Fibroblast of lung (primary cell): ENCODE results near the gene RETREG2. TPM values are rescaled to one million over a fixed set of nuclear protein-coding genes. Genes with fewer than 3 reads are reported as not detected.
"Not testable (repeated sequence)": the region's sequence is repeated elsewhere in the genome, so short reads cannot be mapped to it uniquely, and the experiment has no call there.

Source experiments
- DNase-seq, 2 donors: peaks; one replicate each; pipeline versions ENCODE4 v3.0.0 to v3.0.0-alpha.2; 2010; ENCODE audit warnings: low read depth in 2 of 2
- H2AFZ ChIP-seq: 2 replicates; pipeline ENCODE4 v1.5.1; 2012; ENCODE audit warnings: low read length, control low read depth, inconsistent platforms
- H3K27ac ChIP-seq: 2 replicates; pipeline ENCODE4 v1.5.1; 2011; ENCODE audit warnings: low read length, control low read depth; ENCODE audit not compliant: insufficient read depth
- H3K27me3 ChIP-seq: 2 replicates; pipeline ENCODE4 v1.5.1; 2011; ENCODE audit warnings: mild to moderate bottlenecking, low read length; ENCODE audit not compliant: control insufficient read depth, insufficient read depth
- H3K36me3 ChIP-seq: 2 replicates; pipeline ENCODE4 v1.5.1; 2011; ENCODE audit warnings: low read length; ENCODE audit not compliant: control insufficient read depth, insufficient read depth
- H3K4me1 ChIP-seq: 2 replicates; pipeline ENCODE4 v1.5.1; 2011; ENCODE audit warnings: low read length; ENCODE audit not compliant: control insufficient read depth, insufficient read depth; ENCODE audit errors: extremely low read depth
- H3K4me2 ChIP-seq: 2 replicates; pipeline ENCODE4 v1.5.1; 2011; ENCODE audit warnings: low read length, control low read depth; ENCODE audit not compliant: insufficient read depth; ENCODE audit errors: extremely low read depth
- H3K4me3 ChIP-seq, 4 experiments: fragments of 200-600 bp in 1 of 4; sonication (generic) in 1 of 4; replicated peaks in 1 of 4; 2 replicates each; pipeline ENCODE4 v1.5.1; 2011 to 2016; ENCODE audit warnings: low read length in 4 of 4, low read depth in 3 of 4, mild to moderate bottlenecking in 3 of 4, control low read depth in 2 of 4, inconsistent platforms in 1 of 4, mixed read lengths in 1 of 4; ENCODE audit not compliant: insufficient read depth in 1 of 4; ENCODE audit errors: control extremely low read depth in 1 of 4
- H3K79me2 ChIP-seq: 2 replicates; pipeline ENCODE4 v1.5.1; 2012; ENCODE audit warnings: mild to moderate bottlenecking, low read length, inconsistent platforms; ENCODE audit not compliant: control insufficient read depth, insufficient read depth
- H3K9ac ChIP-seq: 2 replicates; pipeline ENCODE4 v1.5.1; 2011; ENCODE audit warnings: mild to moderate bottlenecking, low read length, control low read depth; ENCODE audit not compliant: insufficient read depth
- H3K9me3 ChIP-seq: 2 replicates; pipeline ENCODE4 v1.5.1; 2012; ENCODE audit warnings: low read depth, low read length; ENCODE audit not compliant: control insufficient read depth, insufficient read depth
- H4K20me1 ChIP-seq: 2 replicates; pipeline ENCODE4 v1.5.1; 2011; ENCODE audit warnings: low read length; ENCODE audit not compliant: control insufficient read depth, insufficient read depth; ENCODE audit errors: extremely low read depth
- EZH2 ChIP-seq: IDR thresholded peaks from 2 replicates; pipeline ENCODE4 v1.5.1; 2012; ENCODE audit warnings: low read length, control low read depth, mild to moderate bottlenecking; ENCODE audit errors: missing control alignments
- polyA plus RNA-seq, 2 donors: library from polyadenylated mRNA; depleted of rRNA in 1 of 2; stranded (reverse) in 1 of 2; unstranded in 1 of 2; fragments of >200 nt; gene quantifications; 2 replicates each; pipeline ENCODE4 v1.2.1, GENCODE V29; 2011 to 2012; ENCODE audit warnings: missing spikeins in 1 of 2
- total RNA-seq: library from RNA; depleted of rRNA; stranded (reverse); fragments of >200 nt; gene quantifications from 2 replicates; pipeline ENCODE4 v1.2.1, GENCODE V29; 2014
- TF ChIP-seq, protein P1 (sequence below), 2 donors: IDR thresholded peaks in 1 of 2; conservative IDR thresholded peaks in 1 of 2; 1 replicate in 1 of 2; 2 replicates in 1 of 2; pipeline ENCODE4 v1.5.1; 2011 to 2012; ENCODE audit warnings: low read length in 2 of 2, control low read depth in 1 of 2, inconsistent platforms in 1 of 2, low read depth in 1 of 2, mild to moderate bottlenecking in 1 of 2

Gene RETREG2
- total and polyA plus RNA-seq, 2 donors (not counting 1 experiment from before 2014, with no cell fraction given) = 64.6 to 88.7 TPM

DNA sequence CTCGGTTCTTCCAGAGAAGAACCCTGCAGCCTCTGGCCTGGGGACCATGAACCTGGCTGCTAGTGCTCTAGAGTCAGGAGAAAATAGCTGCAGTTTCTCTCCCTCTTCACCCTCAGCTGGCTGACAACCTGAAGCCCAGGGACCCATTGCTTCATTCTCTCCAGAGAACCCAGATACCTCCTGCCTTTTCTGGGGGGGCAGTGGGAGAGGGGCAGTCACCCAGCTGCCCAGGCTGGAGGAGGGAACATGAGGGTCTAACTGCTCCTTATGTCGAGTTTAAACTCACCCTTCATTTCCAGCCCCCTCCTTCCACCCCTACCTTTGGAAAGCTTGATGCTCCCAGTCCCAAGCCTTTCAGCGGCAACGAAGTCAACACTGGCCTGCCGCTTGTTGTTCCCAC, 20.9 kb downstream of the RETREG2 start:
- Histone ChIP-seq H3K27me3 (peaks cover 7% of the 10 kb centered on the region), H2AFZ (no peak overlapping the region), H4K20me1 (no peaks in the 10 kb centered on the region), H3K9ac (no peak overlapping the region), H3K4me1 (no peaks in the 10 kb centered on the region), H3K4me2 (no peak overlapping the region), H3K9me3 (no peaks in the 10 kb centered on the region), H3K4me3 (no peak overlapping the region), H3K27ac (no peak overlapping the region), H3K79me2 (no peaks in the 10 kb centered on the region), H3K36me3 (no peaks in the 10 kb centered on the region)
- no peak for TF ChIP-seq EZH2
- TF ChIP-seq, protein P1, sequence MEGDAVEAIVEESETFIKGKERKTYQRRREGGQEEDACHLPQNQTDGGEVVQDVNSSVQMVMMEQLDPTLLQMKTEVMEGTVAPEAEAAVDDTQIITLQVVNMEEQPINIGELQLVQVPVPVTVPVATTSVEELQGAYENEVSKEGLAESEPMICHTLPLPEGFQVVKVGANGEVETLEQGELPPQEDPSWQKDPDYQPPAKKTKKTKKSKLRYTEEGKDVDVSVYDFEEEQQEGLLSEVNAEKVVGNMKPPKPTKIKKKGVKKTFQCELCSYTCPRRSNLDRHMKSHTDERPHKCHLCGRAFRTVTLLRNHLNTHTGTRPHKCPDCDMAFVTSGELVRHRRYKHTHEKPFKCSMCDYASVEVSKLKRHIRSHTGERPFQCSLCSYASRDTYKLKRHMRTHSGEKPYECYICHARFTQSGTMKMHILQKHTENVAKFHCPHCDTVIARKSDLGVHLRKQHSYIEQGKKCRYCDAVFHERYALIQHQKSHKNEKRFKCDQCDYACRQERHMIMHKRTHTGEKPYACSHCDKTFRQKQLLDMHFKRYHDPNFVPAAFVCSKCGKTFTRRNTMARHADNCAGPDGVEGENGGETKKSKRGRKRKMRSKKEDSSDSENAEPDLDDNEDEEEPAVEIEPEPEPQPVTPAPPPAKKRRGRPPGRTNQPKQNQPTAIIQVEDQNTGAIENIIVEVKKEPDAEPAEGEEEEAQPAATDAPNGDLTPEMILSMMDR (conservative IDR thresholded peaks at IDR 0.05 in 1 of 2, IDR thresholded peaks at IDR 0.05 in 1 of 2; ENCODE audit: low read depth in 1 of 2, low read length in 2 of 2) = no peak
- no peak for DNase-seq

DNA sequence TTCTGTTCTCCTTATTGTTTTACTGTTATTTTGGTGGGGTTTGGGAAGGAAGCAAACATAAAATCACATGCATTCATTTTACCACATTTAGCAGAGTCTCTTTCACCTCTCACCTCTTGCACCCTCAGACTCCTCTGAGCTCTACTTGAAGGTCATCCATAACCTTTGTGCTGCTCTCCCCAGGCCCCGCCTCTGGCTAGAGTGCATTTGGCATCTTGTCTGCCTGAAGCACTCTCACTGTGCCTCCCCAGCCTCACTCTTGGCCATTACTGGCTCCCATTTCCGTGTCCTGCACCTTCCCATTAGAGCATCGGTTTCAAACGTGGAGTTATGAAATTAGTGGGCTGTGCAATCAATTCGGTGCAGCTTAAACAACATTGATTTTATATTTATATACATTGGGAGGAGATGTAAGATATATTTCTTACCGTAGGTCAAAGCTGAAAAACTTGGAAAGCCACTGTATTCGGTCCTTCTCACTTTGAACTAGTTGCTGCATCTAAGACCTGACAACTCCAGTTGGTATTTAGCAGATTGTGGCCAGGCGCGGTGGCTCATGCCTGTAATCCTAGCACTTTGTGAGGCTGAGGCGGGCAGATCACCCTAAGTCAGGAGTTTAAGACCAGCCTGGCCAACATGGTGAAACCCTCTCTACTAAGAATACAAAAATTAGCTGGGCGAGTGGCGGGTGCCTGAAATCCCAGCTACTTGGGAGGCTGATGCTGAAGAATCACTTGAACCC, 21.6 kb downstream of the RETREG2 start:
- no peak overlapping the region for H3K27ac ChIP-seq
- TF ChIP-seq, protein P1 (conservative IDR thresholded peaks at IDR 0.05 in 1 of 2, IDR thresholded peaks at IDR 0.05 in 1 of 2; ENCODE audit: low read depth in 1 of 2, low read length in 2 of 2) = no peak
- H3K36me3 ChIP-seq = no peaks in the 10 kb centered on the region

DNA sequence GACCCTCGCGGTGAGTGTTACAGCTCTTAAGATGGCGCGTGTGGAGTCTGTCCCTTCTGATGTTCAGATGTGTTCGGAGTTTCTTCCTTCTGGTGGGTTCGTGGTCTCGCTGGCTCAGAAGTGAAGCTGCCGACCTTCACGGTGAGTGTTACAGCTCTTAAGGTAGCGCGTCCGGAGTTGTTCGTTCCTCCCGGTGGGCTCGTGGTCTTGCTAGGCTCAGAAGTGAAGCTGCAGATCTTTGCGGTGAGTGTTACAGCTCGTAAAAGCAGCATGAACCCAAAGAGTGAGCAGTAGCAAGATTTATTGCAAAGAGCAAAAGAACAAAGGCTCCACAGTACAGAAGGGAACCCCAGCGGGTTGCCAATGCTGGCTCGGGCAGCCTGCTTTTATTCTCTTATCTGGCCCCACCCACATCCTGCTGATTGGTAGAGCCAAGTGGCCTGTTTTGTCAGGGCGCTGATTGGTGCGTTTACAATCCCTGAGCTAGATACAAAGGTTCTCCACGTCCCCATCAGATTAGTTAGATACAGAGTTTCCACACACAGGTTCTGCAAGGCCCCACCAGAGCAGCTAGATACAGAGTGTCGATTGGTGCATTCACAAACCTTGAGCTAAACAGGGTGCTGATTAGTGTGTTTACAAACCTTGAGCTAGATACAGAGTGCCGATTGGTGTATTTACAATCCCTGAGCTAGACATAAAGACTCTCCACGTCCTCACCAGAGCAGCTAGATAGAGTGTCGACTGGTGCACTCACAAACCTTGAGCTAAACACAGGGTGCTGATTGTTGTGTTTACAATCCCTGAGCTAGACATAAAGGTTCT, 22.6 kb downstream of the RETREG2 start:
- not testable (repeated sequence) for H3K79me2 ChIP-seq, H3K36me3 ChIP-seq, H3K27ac ChIP-seq, H3K4me3 ChIP-seq, H3K4me2 ChIP-seq, H4K20me1 ChIP-seq, H3K9ac ChIP-seq, H2AFZ ChIP-seq, H3K4me1 ChIP-seq, DNase-seq, H3K9me3 ChIP-seq, H3K27me3 ChIP-seq

More for the DNA sequence above, 21.6 kb downstream of the RETREG2 start:
- Histone ChIP-seq H3K9me3 (no peaks in the 10 kb centered on the region), H2AFZ (no peak overlapping the region), H3K4me1 (no peaks in the 10 kb centered on the region), H3K4me3 (no peak overlapping the region), H3K9ac (no peak overlapping the region), H3K4me2 (no peak overlapping the region), H3K27me3 (peaks cover 8% of the 10 kb centered on the region), H4K20me1 (no peaks in the 10 kb centered on the region), H3K79me2 (no peaks in the 10 kb centered on the region)
- DNase-seq = no peak

DNA sequence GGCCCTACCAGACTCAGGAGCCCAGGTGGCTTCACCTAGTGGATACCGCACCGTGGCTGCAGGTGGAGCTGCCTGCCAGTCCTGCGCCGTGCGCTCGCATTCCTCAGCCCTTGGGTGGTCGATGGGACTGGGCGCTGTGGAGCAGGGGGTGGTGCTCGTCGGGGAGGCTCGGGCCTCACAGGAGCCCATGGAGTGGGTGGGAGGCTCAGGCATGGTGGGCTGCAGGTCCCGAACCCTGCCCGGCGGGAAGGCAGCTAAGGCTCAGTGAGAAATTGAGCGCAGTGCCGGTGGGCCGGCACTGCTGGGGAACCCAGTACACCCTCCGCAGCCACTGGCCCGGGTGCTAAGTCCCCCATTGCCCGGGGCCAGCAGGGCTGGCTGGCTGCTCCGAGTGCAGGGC, 23.3 kb downstream of the RETREG2 start:
- not testable (repeated sequence) for H4K20me1 ChIP-seq, H3K27ac ChIP-seq, H3K9ac ChIP-seq, H3K4me2 ChIP-seq, H3K36me3 ChIP-seq, H3K79me2 ChIP-seq, H3K27me3 ChIP-seq, H3K9me3 ChIP-seq, H3K4me3 ChIP-seq, H2AFZ ChIP-seq, DNase-seq, H3K4me1 ChIP-seq
